ENCODE measurements around the gene GP1BB.

The GP1BB gene

DNA sequence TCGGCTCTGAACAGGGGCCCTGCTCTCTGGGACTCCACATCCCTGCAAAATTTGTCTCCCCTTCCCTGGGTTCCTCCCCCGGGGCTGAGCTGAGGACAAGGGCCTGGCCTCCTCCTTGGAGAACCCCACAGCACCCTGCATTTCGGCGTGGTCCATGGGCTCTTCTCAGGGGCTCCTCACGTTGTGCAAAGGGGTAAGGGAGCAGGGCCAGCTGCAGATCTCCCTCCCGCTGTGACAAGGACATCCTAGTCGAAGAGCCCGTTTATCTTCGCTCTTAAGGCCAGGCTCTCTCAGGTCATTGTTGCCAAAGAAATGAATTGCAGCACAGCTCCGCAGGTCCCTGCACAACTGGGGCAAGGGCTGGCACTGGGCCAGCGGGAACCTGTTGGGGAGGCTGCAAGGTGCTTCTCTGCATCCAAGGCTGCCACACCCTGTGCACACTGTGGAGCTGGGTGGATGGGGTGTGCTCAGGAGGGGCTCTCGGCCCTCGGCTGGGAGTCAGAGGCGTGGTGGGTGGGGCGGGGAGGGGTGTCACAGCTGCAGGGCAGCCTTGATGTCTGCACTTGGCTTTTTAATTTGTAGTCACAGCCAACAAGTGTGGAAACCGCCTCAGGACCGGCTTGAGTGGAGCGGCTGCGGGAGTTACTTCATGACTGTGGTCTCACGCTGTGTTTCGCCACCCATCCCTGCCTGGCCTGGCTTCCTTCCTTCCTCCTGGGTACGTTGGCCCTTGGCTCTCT lies 35.6 kb upstream of the GP1BB start:
- H3K4me3 ChIP-seq (ENCODE audit: low read length in 2 of 2): no peak overlapping the region
- H3K27ac ChIP-seq (replicated peaks; ENCODE audit: low read length): no peak overlapping the region
- no peak overlapping the region for H4K91ac ChIP-seq (ENCODE audit: low read depth, low read length, poor library complexity)
- H3K4me1 ChIP-seq (ENCODE audit: control insufficient read depth in 2 of 2, insufficient read depth in 1 of 2, low read depth in 1 of 2, low read length in 2 of 2): peaks cover 0 to 8% of the 10 kb centered on the region in 2 donors
- no peak overlapping the region for H3K4me2 ChIP-seq (ENCODE audit: insufficient read depth, low read length, poor library complexity, severe bottlenecking)
- peak overlapping the region; percentile 8 for H3K14ac ChIP-seq (ENCODE audit: low read length)
- peak overlapping the region; percentile 21 for H3K9ac ChIP-seq (ENCODE audit: low read depth, low read length, poor library complexity)
- peak overlapping the region; percentile 37 for H3K4ac ChIP-seq (ENCODE audit: low read length)
- H2BK15ac ChIP-seq (ENCODE audit: low read length): no peak overlapping the region
- WGBS, 2 donors (ENCODE audit: extremely low coverage in 2 of 2, insufficient read length in 2 of 2, insufficient replicate concordance in 1 of 2): no CpG with 5 or more reads among the region's 22 CpGs
- H3K36me3 ChIP-seq (replicated peaks in 1 of 2; ENCODE audit: control insufficient read depth in 2 of 2, insufficient read depth in 2 of 2, low read length in 2 of 2): no peaks in the 10 kb centered on the region
- H2BK5ac ChIP-seq (ENCODE audit: low read length): no peak overlapping the region
- peak overlapping the region; percentile 47 for H2BK120ac ChIP-seq (ENCODE audit: low read depth, low read length)
- H2AFZ ChIP-seq (ENCODE audit: low read length): no peak overlapping the region
- peak overlapping the region; percentile 73 for H2BK12ac ChIP-seq (ENCODE audit: low read length)
- H2AK5ac ChIP-seq (ENCODE audit: low read depth, low read length): peak overlapping the region; percentile 53
- peaks cover 0 to 39% (median 0%) of the 10 kb centered on the region in 3 experiments for H3K27me3 ChIP-seq (ENCODE audit: control insufficient read depth in 3 of 3, insufficient read depth in 3 of 3, low read depth in 1 of 3, low read length in 3 of 3)
- H3K79me1 ChIP-seq (ENCODE audit: low read depth, low read length): no peaks in the 10 kb centered on the region
- peak overlapping the region; percentile 71 for H3K18ac ChIP-seq (ENCODE audit: low read length)
- DNase-seq (ENCODE audit: low spot score): no peak
- H3K23ac ChIP-seq (ENCODE audit: low read depth, low read length, poor library complexity): peak overlapping the region; percentile 91
- H4K8ac ChIP-seq (ENCODE audit: low read depth, low read length): no peak overlapping the region
- no peaks in the 10 kb centered on the region for H3K9me3 ChIP-seq (replicated peaks in 1 of 2; ENCODE audit: control insufficient read depth in 2 of 2, insufficient read depth in 1 of 2, low read depth in 1 of 2, low read length in 2 of 2)

- H2AK5ac ChIP-seq (ENCODE audit: low read depth, low read length): peak overlapping the region; percentile 53
- peaks cover 0 to 8% of the 10 kb centered on the region in 2 donors for H3K4me1 ChIP-seq (ENCODE audit: control insufficient read depth in 2 of 2, insufficient read depth in 1 of 2, low read depth in 1 of 2, low read length in 2 of 2)
- WGBS, 2 donors (ENCODE audit: extremely low coverage in 2 of 2, insufficient read length in 2 of 2, insufficient replicate concordance in 1 of 2): no CpG with 5 or more reads among the region's 21 CpGs
- peak overlapping the region; percentile 91 for H3K23ac ChIP-seq (ENCODE audit: low read depth, low read length, poor library complexity)
- H2BK12ac ChIP-seq (ENCODE audit: low read length): peak overlapping the region; percentile 14
- no peak overlapping the region for H4K8ac ChIP-seq (ENCODE audit: low read depth, low read length)
- peak overlapping the region; percentile 81 for H2BK15ac ChIP-seq (ENCODE audit: low read length)
- H3K18ac ChIP-seq (ENCODE audit: low read length): peak overlapping the region; percentile 90
- H2BK120ac ChIP-seq (ENCODE audit: low read depth, low read length): peak overlapping the region; percentile 47
- H3K4ac ChIP-seq (ENCODE audit: low read length): no peak overlapping the region
- no peaks in the 10 kb centered on the region for H3K9me3 ChIP-seq (replicated peaks in 1 of 2; ENCODE audit: control insufficient read depth in 2 of 2, insufficient read depth in 1 of 2, low read depth in 1 of 2, low read length in 2 of 2)
- no peak overlapping the region for H3K4me3 ChIP-seq (ENCODE audit: low read length in 2 of 2)
- H3K14ac ChIP-seq (ENCODE audit: low read length): peak overlapping the region; percentile 38
- DNase-seq (ENCODE audit: low spot score): no peak
- peak overlapping the region; percentile 33 for H2BK5ac ChIP-seq (ENCODE audit: low read length)
- H3K79me1 ChIP-seq (ENCODE audit: low read depth, low read length): no peaks in the 10 kb centered on the region
- no peak overlapping the region for H3K4me2 ChIP-seq (ENCODE audit: insufficient read depth, low read length, poor library complexity, severe bottlenecking)
- H4K91ac ChIP-seq (ENCODE audit: low read depth, low read length, poor library complexity): no peak overlapping the region
- no peak overlapping the region for H3K27ac ChIP-seq (replicated peaks; ENCODE audit: low read length)
- H3K9ac ChIP-seq (ENCODE audit: low read depth, low read length, poor library complexity): no peak overlapping the region
- no peak overlapping the region for H2AFZ ChIP-seq (ENCODE audit: low read length)
- H3K36me3 ChIP-seq (replicated peaks in 1 of 2; ENCODE audit: control insufficient read depth in 2 of 2, insufficient read depth in 2 of 2, low read length in 2 of 2): no peaks in the 10 kb centered on the region
- peaks cover 0 to 40% (median 0%) of the 10 kb centered on the region in 3 experiments for H3K27me3 ChIP-seq (ENCODE audit: control insufficient read depth in 3 of 3, insufficient read depth in 3 of 3, low read depth in 1 of 3, low read length in 3 of 3)
These were observed 34.7 kb upstream of the GP1BB start for GRCh38 chr22:19688301-19689290.

- peak overlapping the region; percentile 14 for H2BK12ac ChIP-seq (ENCODE audit: low read length)
- H3K36me3 ChIP-seq (replicated peaks in 1 of 2; ENCODE audit: control insufficient read depth in 2 of 2, insufficient read depth in 2 of 2, low read length in 2 of 2): no peaks in the 10 kb centered on the region
- peak overlapping the region; percentile 81 for H2BK15ac ChIP-seq (ENCODE audit: low read length)
- H3K14ac ChIP-seq (ENCODE audit: low read length): peak overlapping the region; percentile 38
- H3K4me2 ChIP-seq (ENCODE audit: insufficient read depth, low read length, poor library complexity, severe bottlenecking): no peak overlapping the region
- no peak overlapping the region for H3K4me3 ChIP-seq (ENCODE audit: low read length in 2 of 2)
- no peak for DNase-seq (ENCODE audit: low spot score)
- no peak overlapping the region for H3K27ac ChIP-seq (replicated peaks; ENCODE audit: low read length)
- no peaks in the 10 kb centered on the region for H3K9me3 ChIP-seq (replicated peaks in 1 of 2; ENCODE audit: control insufficient read depth in 2 of 2, insufficient read depth in 1 of 2, low read depth in 1 of 2, low read length in 2 of 2)
- H2BK120ac ChIP-seq (ENCODE audit: low read depth, low read length): no peak overlapping the region
- H2AK5ac ChIP-seq (ENCODE audit: low read depth, low read length): no peak overlapping the region
- no peak overlapping the region for H3K4ac ChIP-seq (ENCODE audit: low read length)
- no peaks in the 10 kb centered on the region for H3K79me1 ChIP-seq (ENCODE audit: low read depth, low read length)
- H2BK5ac ChIP-seq (ENCODE audit: low read length): peak overlapping the region; percentile 33
- no CpG with 5 or more reads among the region's 15 CpGs for WGBS, 2 donors (ENCODE audit: extremely low coverage in 2 of 2, insufficient read length in 2 of 2, insufficient replicate concordance in 1 of 2)
- no peak overlapping the region for H3K18ac ChIP-seq (ENCODE audit: low read length)
- H3K4me1 ChIP-seq (ENCODE audit: control insufficient read depth in 2 of 2, insufficient read depth in 1 of 2, low read depth in 1 of 2, low read length in 2 of 2): peaks cover 0 to 8% of the 10 kb centered on the region in 2 donors
- no peak overlapping the region for H4K8ac ChIP-seq (ENCODE audit: low read depth, low read length)
- peaks cover 0 to 42% (median 0%) of the 10 kb centered on the region in 3 experiments for H3K27me3 ChIP-seq (ENCODE audit: control insufficient read depth in 3 of 3, insufficient read depth in 3 of 3, low read depth in 1 of 3, low read length in 3 of 3)
- H4K91ac ChIP-seq (ENCODE audit: low read depth, low read length, poor library complexity): no peak overlapping the region
- no peak overlapping the region for H2AFZ ChIP-seq (ENCODE audit: low read length)
- H3K9ac ChIP-seq (ENCODE audit: low read depth, low read length, poor library complexity): no peak overlapping the region
- peak overlapping the region; percentile 44 for H3K23ac ChIP-seq (ENCODE audit: low read depth, low read length, poor library complexity)
These were observed 33.9 kb upstream of the GP1BB start for GRCh38 chr22:19689408-19689807.
